Duodenal mucosa (tissue), 2 donors: ENCODE results near the gene GLG1.

Experiments used
- H3K27ac ChIP-seq: one replicate; pipeline ENCODE4 v1.7.0; 2013; ENCODE audit warnings: low read depth, low read length
- H3K27me3 ChIP-seq, 2 donors: one replicate each; pipeline ENCODE4 v1.7.0; 2013; ENCODE audit warnings: low read length in 2 of 2, control low read depth in 1 of 2; ENCODE audit not compliant: insufficient read depth in 2 of 2, control insufficient read depth in 1 of 2
- H3K36me3 ChIP-seq, 2 donors: one replicate each; pipeline ENCODE4 v1.7.0; 2013; ENCODE audit warnings: low read length in 2 of 2, control low read depth in 1 of 2; ENCODE audit not compliant: insufficient read depth in 2 of 2, control insufficient read depth in 1 of 2
- H3K4me1 ChIP-seq, 2 donors: one replicate each; pipeline ENCODE4 v1.7.0; 2013; ENCODE audit warnings: low read length in 2 of 2, control low read depth in 1 of 2; ENCODE audit not compliant: insufficient read depth in 2 of 2, control insufficient read depth in 1 of 2
- H3K4me3 ChIP-seq, 2 donors: one replicate each; pipeline ENCODE4 v1.7.0; 2013; ENCODE audit warnings: low read length in 2 of 2, low read depth in 1 of 2
- H3K9ac ChIP-seq, 2 donors: one replicate each; pipeline ENCODE4 v1.7.0; 2013; ENCODE audit warnings: low read length in 2 of 2, low read depth in 1 of 2
- H3K9me3 ChIP-seq, 2 donors: one replicate each; pipeline ENCODE4 v1.7.0; 2013; ENCODE audit warnings: low read length in 2 of 2, control low read depth in 1 of 2; ENCODE audit not compliant: control insufficient read depth in 1 of 2

Gene GLG1

GRCh38 chr16:74485916-74486315, 121.0 kb downstream of the GLG1 start:
- no peaks in the 10 kb centered on the region for H3K9me3 ChIP-seq
- peaks cover 3 to 8% of the 10 kb centered on the region in 2 donors for H3K4me1 ChIP-seq
- H3K36me3 ChIP-seq = peaks cover 8 to 48% of the 10 kb centered on the region in 2 donors
- no peak overlapping the region for H3K27ac ChIP-seq
- H3K27me3 ChIP-seq = no peaks in the 10 kb centered on the region
- H3K4me3 ChIP-seq = no peak overlapping the region
- no peak overlapping the region for H3K9ac ChIP-seq

GRCh38 chr16:74480150-74481029, 126.5 kb downstream of the GLG1 start:
- no peak overlapping the region for H3K4me3 ChIP-seq
- peaks cover 6 to 40% of the 10 kb centered on the region in 2 donors for H3K36me3 ChIP-seq
- peaks cover 11 to 21% of the 10 kb centered on the region in 2 donors for H3K4me1 ChIP-seq
- H3K9me3 ChIP-seq = no peaks in the 10 kb centered on the region
- H3K9ac ChIP-seq = peak overlapping the region in 1 of 2 donors; percentile 25
- no peak overlapping the region for H3K27ac ChIP-seq
- H3K27me3 ChIP-seq = no peaks in the 10 kb centered on the region

GRCh38 chr16:74477226-74477625, 129.7 kb downstream of the GLG1 start:
- Histone ChIP-seq H3K9ac (no peak overlapping the region), H3K4me1 (peaks cover 11 to 21% of the 10 kb centered on the region in 2 donors), H3K27ac (no peak overlapping the region), H3K4me3 (no peak overlapping the region), H3K27me3 (no peaks in the 10 kb centered on the region), H3K36me3 (peaks cover 15 to 48% of the 10 kb centered on the region in 2 donors), H3K9me3 (no peaks in the 10 kb centered on the region)

- H3K4me3 ChIP-seq = no peak overlapping the region
- H3K27me3 ChIP-seq = no peaks in the 10 kb centered on the region
- H3K9me3 ChIP-seq = no peaks in the 10 kb centered on the region
- H3K9ac ChIP-seq = no peak overlapping the region
- H3K36me3 ChIP-seq = peaks cover 31 to 70% of the 10 kb centered on the region in 2 donors
- no peak overlapping the region for H3K27ac ChIP-seq
- peaks cover 2% of the 10 kb centered on the region in 2 donors for H3K4me1 ChIP-seq
These were observed 132.5 kb downstream of the GLG1 start for GRCh38 chr16:74474416-74474815.

GRCh38 chr16:74472540-74472939, 134.4 kb downstream of the GLG1 start:
- Histone ChIP-seq H3K4me1 (no peaks in the 10 kb centered on the region), H3K27me3 (no peaks in the 10 kb centered on the region), H3K36me3 (peaks cover 45 to 80% of the 10 kb centered on the region in 2 donors), H3K27ac (no peak overlapping the region), H3K4me3 (no peak overlapping the region), H3K9me3 (no peaks in the 10 kb centered on the region), H3K9ac (no peak overlapping the region)

- Histone ChIP-seq H3K27ac (no peak overlapping the region), H3K9ac (no peak overlapping the region), H3K4me1 (no peaks in the 10 kb centered on the region), H3K4me3 (no peak overlapping the region), H3K27me3 (no peaks in the 10 kb centered on the region), H3K9me3 (no peaks in the 10 kb centered on the region), H3K36me3 (peaks cover 44 to 82% of the 10 kb centered on the region in 2 donors)
These were observed 134.9 kb downstream of the GLG1 start for GRCh38 chr16:74472010-74472409.

- Histone ChIP-seq H3K9ac (no peak overlapping the region), H3K4me3 (no peak overlapping the region), H3K27ac (no peak overlapping the region), H3K36me3 (peaks cover 47 to 86% of the 10 kb centered on the region in 2 donors), H3K9me3 (no peaks in the 10 kb centered on the region), H3K27me3 (no peaks in the 10 kb centered on the region), H3K4me1 (no peaks in the 10 kb centered on the region)
These were observed 136.9 kb downstream of the GLG1 start for GRCh38 chr16:74469946-74470478.

GRCh38 chr16:74468807-74469525, 137.9 kb downstream of the GLG1 start:
- peaks cover 47 to 88% of the 10 kb centered on the region in 2 donors for H3K36me3 ChIP-seq
- H3K27ac ChIP-seq = no peak overlapping the region

GRCh38 chr16:74466872-74467271, 140.0 kb downstream of the GLG1 start:
- H3K4me1 ChIP-seq = no peaks in the 10 kb centered on the region
- peaks cover 64 to 95% of the 10 kb centered on the region in 2 donors for H3K36me3 ChIP-seq
- no peak overlapping the region for H3K9ac ChIP-seq
- no peaks in the 10 kb centered on the region for H3K9me3 ChIP-seq
- H3K4me3 ChIP-seq = no peak overlapping the region
- H3K27me3 ChIP-seq = no peaks in the 10 kb centered on the region
- H3K27ac ChIP-seq = no peak overlapping the region

More at GRCh38 chr16:74468807-74469525, 137.9 kb downstream of the GLG1 start:
- Histone ChIP-seq H3K9me3 (no peaks in the 10 kb centered on the region), H3K4me1 (no peaks in the 10 kb centered on the region), H3K27me3 (no peaks in the 10 kb centered on the region), H3K4me3 (no peak overlapping the region), H3K9ac (no peak overlapping the region)
